Measurements from ENCODE around the gene ATP8B4. TPM values are rescaled to one million over a fixed set of nuclear protein-coding genes. Genes with fewer than 3 reads are reported as not detected.

ATP8B4 gene
- total RNA-seq, 1 experiment from 2014 or later: 0.24 TPM

- no peak overlapping the region for H3K4me3 Mint-ChIP-seq (ENCODE audit: low read depth, unreplicated experiment)
- no TSS peak for BruUV-seq (replicated peaks)
- CTCF ChIA-PET: interaction anchor here (0.6 to 0.9 kb wide), 2 partner anchors 15 to 155 kb away, joined by 3 to 6 read pairs; no protein-coding TSS in a partner anchor
These were observed 32.4 kb upstream of the ATP8B4 start for GRCh38 chr15:50151476-50151875.

DNA sequence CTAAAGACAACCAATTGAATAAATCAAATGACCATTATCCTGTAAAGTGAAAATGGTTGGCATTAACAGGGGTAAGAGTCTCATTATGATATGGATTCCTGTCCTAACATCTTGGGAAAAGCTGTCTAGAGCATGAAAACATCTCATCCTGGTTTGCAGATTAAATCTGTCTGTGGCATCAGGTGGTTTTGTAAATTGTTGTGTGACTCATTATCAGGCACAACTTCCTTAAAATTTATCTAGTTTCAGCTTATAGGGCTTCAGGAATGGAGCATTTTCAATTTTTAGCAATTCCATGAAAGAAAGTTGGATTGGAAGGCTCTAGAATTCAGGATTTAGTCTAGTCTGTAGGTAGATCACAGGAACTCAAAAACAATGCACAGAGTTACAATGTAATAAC, 31.8 kb upstream of the ATP8B4 start:
- H3K4me3 Mint-ChIP-seq (ENCODE audit: low read depth, unreplicated experiment): no peak overlapping the region
- H3K36me3 Mint-ChIP-seq (ENCODE audit: insufficient read depth, unreplicated experiment): no peaks in the 10 kb centered on the region
- intact Hi-C loops (cut with micrococcal nuclease; ENCODE audit: unreplicated experiment): no loop called here
- no peaks in the 10 kb centered on the region for H3K27me3 Mint-ChIP-seq (ENCODE audit: unreplicated experiment)
- DNase-seq: no peak
- H3K4me1 Mint-ChIP-seq (ENCODE audit: low read depth, unreplicated experiment): peaks cover 10% of the 10 kb centered on the region
- no peak overlapping the region for H3K27ac Mint-ChIP-seq (ENCODE audit: unreplicated experiment)
- TF ChIP-seq, protein P1, sequence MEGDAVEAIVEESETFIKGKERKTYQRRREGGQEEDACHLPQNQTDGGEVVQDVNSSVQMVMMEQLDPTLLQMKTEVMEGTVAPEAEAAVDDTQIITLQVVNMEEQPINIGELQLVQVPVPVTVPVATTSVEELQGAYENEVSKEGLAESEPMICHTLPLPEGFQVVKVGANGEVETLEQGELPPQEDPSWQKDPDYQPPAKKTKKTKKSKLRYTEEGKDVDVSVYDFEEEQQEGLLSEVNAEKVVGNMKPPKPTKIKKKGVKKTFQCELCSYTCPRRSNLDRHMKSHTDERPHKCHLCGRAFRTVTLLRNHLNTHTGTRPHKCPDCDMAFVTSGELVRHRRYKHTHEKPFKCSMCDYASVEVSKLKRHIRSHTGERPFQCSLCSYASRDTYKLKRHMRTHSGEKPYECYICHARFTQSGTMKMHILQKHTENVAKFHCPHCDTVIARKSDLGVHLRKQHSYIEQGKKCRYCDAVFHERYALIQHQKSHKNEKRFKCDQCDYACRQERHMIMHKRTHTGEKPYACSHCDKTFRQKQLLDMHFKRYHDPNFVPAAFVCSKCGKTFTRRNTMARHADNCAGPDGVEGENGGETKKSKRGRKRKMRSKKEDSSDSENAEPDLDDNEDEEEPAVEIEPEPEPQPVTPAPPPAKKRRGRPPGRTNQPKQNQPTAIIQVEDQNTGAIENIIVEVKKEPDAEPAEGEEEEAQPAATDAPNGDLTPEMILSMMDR (IDR thresholded peaks at IDR 0.05; ENCODE audit: unreplicated experiment): no peak
- CTCF ChIA-PET: interaction anchor here (0.6 to 0.9 kb wide), 2 partner anchors 16 to 90 kb away, joined by 3 read pairs; no protein-coding TSS in a partner anchor
- H3K9me3 Mint-ChIP-seq (ENCODE audit: low read depth, unreplicated experiment): no peaks in the 10 kb centered on the region
- BruUV-seq (replicated peaks): no TSS peak

More at GRCh38 chr15:50151476-50151875, 32.4 kb upstream of the ATP8B4 start:
- TF ChIP-seq, protein P1 (IDR thresholded peaks at IDR 0.05; ENCODE audit: unreplicated experiment): no peak
- H3K36me3 Mint-ChIP-seq (ENCODE audit: insufficient read depth, unreplicated experiment): no peaks in the 10 kb centered on the region
- H3K27ac Mint-ChIP-seq (ENCODE audit: unreplicated experiment): no peak overlapping the region
- intact Hi-C loops (cut with micrococcal nuclease; ENCODE audit: unreplicated experiment): no loop called here
- H3K27me3 Mint-ChIP-seq (ENCODE audit: unreplicated experiment): no peaks in the 10 kb centered on the region
- no peaks in the 10 kb centered on the region for H3K9me3 Mint-ChIP-seq (ENCODE audit: low read depth, unreplicated experiment)
- H3K4me1 Mint-ChIP-seq (ENCODE audit: low read depth, unreplicated experiment): peaks cover 10% of the 10 kb centered on the region
- no peak for DNase-seq

- TF ChIP-seq, protein P1 (IDR thresholded peaks at IDR 0.05; ENCODE audit: unreplicated experiment): no peak
- H3K4me1 Mint-ChIP-seq (ENCODE audit: low read depth, unreplicated experiment): peaks cover 10% of the 10 kb centered on the region
- no peak overlapping the region for H3K27ac Mint-ChIP-seq (ENCODE audit: unreplicated experiment)
- intact Hi-C loops (cut with micrococcal nuclease; ENCODE audit: unreplicated experiment): no loop called here
- H3K27me3 Mint-ChIP-seq (ENCODE audit: unreplicated experiment): no peaks in the 10 kb centered on the region
- DNase-seq: no peak
- H3K36me3 Mint-ChIP-seq (ENCODE audit: insufficient read depth, unreplicated experiment): no peaks in the 10 kb centered on the region
- no peak overlapping the region for H3K4me3 Mint-ChIP-seq (ENCODE audit: low read depth, unreplicated experiment)
- CTCF ChIA-PET: interaction anchor here (0.9 to 2.4 kb wide), 2 partner anchors 16 to 165 kb away, joined by 3 to 20 read pairs; no protein-coding TSS in a partner anchor
- no TSS peak for BruUV-seq (replicated peaks)
- no peaks in the 10 kb centered on the region for H3K9me3 Mint-ChIP-seq (ENCODE audit: low read depth, unreplicated experiment)
These were observed 31.3 kb upstream of the ATP8B4 start for GRCh38 chr15:50150349-50150748.

DNA sequence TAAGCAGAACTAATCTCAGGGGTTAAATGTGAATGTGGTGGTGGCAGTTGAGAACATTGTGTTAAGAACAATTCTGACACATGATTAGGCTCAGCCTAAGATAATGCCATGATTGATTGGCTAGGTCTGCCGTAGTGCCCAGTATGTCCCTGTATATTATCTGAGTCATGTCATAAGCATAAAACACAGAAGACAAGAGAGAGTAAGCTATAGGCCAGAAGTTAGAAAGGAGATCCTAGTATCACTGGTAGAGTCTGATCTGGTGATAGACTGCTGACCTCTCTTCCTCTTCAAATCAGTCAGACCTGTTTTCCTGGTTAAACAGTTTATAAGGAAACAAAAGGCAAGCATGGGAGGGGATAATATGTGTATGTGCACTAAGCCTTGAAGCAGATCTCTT, 30.1 kb upstream of the ATP8B4 start:
- TF ChIP-seq, protein P1 (IDR thresholded peaks at IDR 0.05; ENCODE audit: unreplicated experiment): no peak
- Mint-ChIP-seq H3K36me3 (ENCODE audit: insufficient read depth, unreplicated experiment) (no peaks in the 10 kb centered on the region), H3K4me1 (ENCODE audit: low read depth, unreplicated experiment) (peaks cover 10% of the 10 kb centered on the region), H3K4me3 (ENCODE audit: low read depth, unreplicated experiment) (no peak overlapping the region), H3K9me3 (ENCODE audit: low read depth, unreplicated experiment) (no peaks in the 10 kb centered on the region), H3K27ac (ENCODE audit: unreplicated experiment) (no peak overlapping the region), H3K27me3 (ENCODE audit: unreplicated experiment) (no peaks in the 10 kb centered on the region)
- DNase-seq: no peak
- intact Hi-C loops (cut with micrococcal nuclease; ENCODE audit: unreplicated experiment): loop anchor here (2.0 to 10.0 kb wide), 8 partner anchors 34 to 1794 kb away; partner anchors contain the start of genes AP4E1, DTWD1, FAM227B and SLC27A2
- CTCF ChIA-PET: interaction anchor here (2.4 kb wide), 1 partner anchor 167 kb away, joined by 20 read pairs; no protein-coding TSS in a partner anchor
- no TSS peak for BruUV-seq (replicated peaks)

Data from Calu3 (cell line).